GM21576 (cell line): ENCODE measurements around the gene FCER1A.

Source experiments
- ATAC-seq: cut with Tn5 transposase; IDR thresholded peaks from one replicate; pipeline ENCODE4 v1.9.1; 2021; ENCODE audit warnings: mild to moderate bottlenecking, moderate library complexity; ENCODE audit not compliant: unreplicated experiment

The FCER1A gene

GRCh38 chr1:159302095-159302494 lies at the start of gene FCER1A:
TSS of gene FCER1A (plus strand) at chr1:159302336. CDS start at chr1:159302365, 29 bp downstream.
- ATAC-seq, result no peak

- no peak for ATAC-seq
Measured at GRCh38 chr1:159261311-159261710, 40.8 kb upstream of the FCER1A start.

- ATAC-seq, result no peak
Measured at GRCh38 chr1:159261721-159262494, 40.2 kb upstream of the FCER1A start.

GRCh38 chr1:159266832-159267231 lies 35.3 kb upstream of the FCER1A start:
- ATAC-seq, result no peak

GRCh38 chr1:159274631-159275030 lies 27.5 kb upstream of the FCER1A start:
- no peak for ATAC-seq

GRCh38 chr1:159275891-159276290 lies 26.2 kb upstream of the FCER1A start:
- no peak for ATAC-seq

- ATAC-seq, result no peak
Measured at GRCh38 chr1:159279773-159280172, 22.4 kb upstream of the FCER1A start.

- ATAC-seq, result no peak
Measured at GRCh38 chr1:159282118-159282517, 20.0 kb upstream of the FCER1A start.

GRCh38 chr1:159289060-159289459 lies 13.1 kb upstream of the FCER1A start:
- ATAC-seq, result no peak

- ATAC-seq, result no peak
Measured at GRCh38 chr1:159291424-159291823, 10.7 kb upstream of the FCER1A start.

- ATAC-seq, result no peak
Measured at GRCh38 chr1:159296706-159297375, 5.3 kb upstream of the FCER1A start.

GRCh38 chr1:159300146-159300545 lies 2.0 kb upstream of the FCER1A start:
- ATAC-seq, result no peak

GRCh38 chr1:159307346-159308020 lies 5.3 kb downstream of the FCER1A start:
- no peak for ATAC-seq

- no peak for ATAC-seq
Measured at GRCh38 chr1:159311679-159312078, 9.5 kb downstream of the FCER1A start.

GRCh38 chr1:159315381-159315780 lies 13.2 kb downstream of the FCER1A start:
- ATAC-seq, result no peak

- ATAC-seq, result no peak
Measured at GRCh38 chr1:159318784-159319551, 16.8 kb downstream of the FCER1A start.

- no peak for ATAC-seq
Measured at GRCh38 chr1:159334797-159335196, 32.7 kb downstream of the FCER1A start.

- no peak for ATAC-seq
Measured at GRCh38 chr1:159338018-159338417, 35.9 kb downstream of the FCER1A start.

- ATAC-seq, result no peak
Measured at GRCh38 chr1:159339536-159339935, 37.4 kb downstream of the FCER1A start.

GRCh38 chr1:159341736-159342135 lies 39.6 kb downstream of the FCER1A start:
- ATAC-seq, result no peak
